Fibroblast of gingiva (primary cell): ENCODE measurements around the gene GRP.
"Not testable (repeated sequence)": the region's sequence is repeated elsewhere in the genome, so short reads cannot be mapped to it uniquely, and the experiment has no call there.

Experiments used
- DNase-seq: peaks from one replicate; pipeline ENCODE4 v3.0.0-alpha.2; 2011; ENCODE audit warnings: low read depth

Gene GRP

GRCh38 chr18:59229191-59229590 lies 9.2 kb downstream of the GRP start:
- no peak for DNase-seq

DNA sequence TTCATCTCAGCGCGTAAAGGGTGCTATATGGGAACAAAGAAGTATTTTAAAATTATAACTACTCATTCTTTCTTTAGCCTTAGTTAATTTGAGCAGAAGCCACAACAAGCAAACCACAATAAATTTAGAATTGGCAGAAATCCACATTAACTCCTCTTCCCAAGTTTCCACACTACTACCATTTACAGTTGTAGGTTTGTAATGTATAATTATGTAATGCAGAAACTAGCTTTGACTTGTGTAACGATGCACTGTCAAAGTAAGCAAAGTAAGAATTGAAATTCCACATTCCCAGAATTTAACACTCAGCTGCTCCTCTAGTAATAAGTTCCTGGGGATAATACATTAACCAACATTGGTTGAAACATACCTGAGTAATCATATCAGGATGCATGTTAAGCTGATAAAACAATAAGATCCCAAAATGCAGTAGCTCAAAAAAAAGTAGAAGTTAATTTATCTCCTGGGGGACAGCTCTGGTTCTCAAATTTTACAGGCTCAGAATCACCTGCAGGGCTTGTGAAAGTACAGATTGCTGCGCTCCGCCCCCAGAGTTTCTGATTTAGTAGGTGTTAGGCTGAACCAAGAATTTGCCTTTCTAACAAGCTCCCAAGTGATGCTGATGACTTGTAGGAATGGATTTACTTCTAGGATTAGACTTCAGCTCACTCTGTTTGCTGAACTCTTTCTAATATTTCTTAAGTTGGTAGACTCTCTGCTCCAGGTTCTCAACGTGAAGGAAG lies 9.9 kb downstream of the GRP start:
- no peak for DNase-seq

DNA sequence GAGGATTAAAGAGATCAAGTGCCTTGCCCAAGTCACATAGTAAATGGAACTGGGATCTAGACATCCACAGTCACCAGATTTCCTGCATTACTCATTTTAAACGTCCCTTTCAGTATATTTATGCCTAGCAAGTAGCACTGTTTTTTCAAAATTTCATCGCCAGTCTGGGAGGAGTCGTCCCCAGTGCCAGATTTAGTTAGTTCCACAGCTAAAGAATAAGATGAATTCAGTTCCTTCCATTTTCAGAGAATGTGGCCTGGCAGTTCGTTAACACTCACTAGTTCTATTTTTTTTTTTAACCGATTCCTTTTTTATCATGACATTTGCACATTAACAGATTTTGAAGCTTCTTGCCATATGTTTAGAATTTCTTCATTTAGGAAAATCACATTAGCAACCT lies 11.2 kb downstream of the GRP start:
- DNase-seq: no peak

GRCh38 chr18:59231877-59232276 lies 11.9 kb downstream of the GRP start:
- DNase-seq: no peak

GRCh38 chr18:59232309-59233016 lies 12.5 kb downstream of the GRP start:
- DNase-seq: no peak

- no peak for DNase-seq
These were observed 13.1 kb downstream of the GRP start for GRCh38 chr18:59233017-59233410.

GRCh38 chr18:59238385-59238784 lies 18.4 kb downstream of the GRP start:
- DNase-seq: no peak

DNA sequence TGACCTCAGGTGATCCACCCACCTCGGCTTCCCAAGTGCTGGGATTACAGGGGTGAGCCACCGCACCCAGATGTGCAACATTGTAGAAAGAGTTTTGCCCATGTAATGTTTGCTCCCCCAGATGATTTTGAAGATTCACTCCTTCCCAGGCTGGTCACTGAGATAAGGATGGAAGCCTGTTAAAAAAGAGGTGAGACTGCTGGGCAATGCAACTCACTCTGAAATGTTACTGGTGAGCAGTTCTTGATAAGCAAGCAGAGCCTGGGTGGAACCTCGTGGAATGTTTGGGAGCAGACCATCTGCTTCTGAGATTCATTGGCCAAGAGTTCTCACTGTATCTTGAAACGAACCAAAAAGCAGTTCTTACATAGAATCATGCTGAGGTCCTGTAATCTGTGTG lies 19.7 kb downstream of the GRP start:
- DNase-seq: no peak

GRCh38 chr18:59242906-59243305 lies 22.9 kb downstream of the GRP start:
- no peak for DNase-seq

DNA sequence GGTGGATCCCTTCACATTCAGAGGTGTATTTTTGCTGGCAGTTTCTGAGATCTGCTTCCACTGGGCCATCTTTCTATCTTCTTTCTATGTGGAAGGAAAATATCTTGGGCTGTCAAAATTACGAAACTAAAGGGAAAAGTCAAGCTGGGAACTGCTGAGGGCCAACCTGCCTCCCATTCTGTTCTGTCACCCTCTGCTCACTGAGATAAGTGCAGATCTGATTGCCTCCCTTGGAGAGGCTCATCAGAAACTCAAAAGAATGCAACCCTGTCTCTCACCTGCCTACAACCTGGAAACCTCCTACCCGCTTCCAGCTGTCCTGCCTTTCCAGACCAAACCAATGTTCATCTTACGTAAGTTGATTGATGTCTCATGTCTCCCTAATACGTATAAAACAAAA lies 26.8 kb downstream of the GRP start:
- no peak for DNase-seq

GRCh38 chr18:59249199-59249774 lies 29.3 kb downstream of the GRP start:
- DNase-seq: peak; percentile 85

DNA sequence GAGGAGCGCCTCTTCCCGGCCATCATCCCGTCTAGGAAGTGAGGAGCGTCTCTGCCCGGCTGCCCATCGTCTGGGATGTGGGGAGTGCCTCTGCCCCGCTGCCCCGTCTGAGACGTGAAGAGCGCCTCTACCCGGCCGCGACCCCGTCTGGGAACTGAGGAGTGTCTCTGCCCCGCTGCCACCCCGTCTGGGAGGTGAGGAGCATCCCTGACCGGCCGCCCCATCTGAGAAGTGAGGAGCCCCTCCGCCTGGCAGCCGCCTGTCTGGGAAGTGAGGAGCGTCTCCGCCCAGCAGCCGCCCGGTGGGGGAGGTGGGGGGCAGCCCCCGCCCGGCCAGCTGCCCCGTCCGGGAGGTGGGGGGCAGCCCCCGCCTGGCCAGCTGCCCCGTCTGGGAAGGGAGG lies 35.5 kb downstream of the GRP start:
- not testable (repeated sequence) for DNase-seq

GRCh38 chr18:59261842-59262241 lies 41.9 kb downstream of the GRP start:
- DNase-seq: not testable (repeated sequence)

DNA sequence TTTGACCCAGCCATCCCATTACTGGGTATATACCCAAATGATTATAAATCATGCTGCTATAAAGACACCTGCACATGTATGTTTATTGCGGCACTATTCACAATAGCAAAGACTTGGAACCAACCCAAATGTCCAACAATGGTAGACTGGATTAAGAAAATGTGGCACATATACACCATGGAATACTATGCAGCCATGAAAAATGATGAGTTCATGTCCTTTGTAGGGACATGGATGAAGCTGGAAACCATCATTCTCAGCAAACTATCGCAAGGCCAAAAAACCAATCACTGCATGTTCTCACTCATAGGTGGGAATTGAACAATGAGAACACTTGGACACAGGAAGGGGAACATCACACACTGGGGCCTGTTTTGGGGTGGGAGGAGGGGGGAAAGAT lies 42.3 kb downstream of the GRP start:
- DNase-seq: not testable (repeated sequence)

- no peak for DNase-seq
These were observed 43.7 kb downstream of the GRP start for GRCh38 chr18:59263661-59264060.

- DNase-seq: no peak
These were observed 44.2 kb downstream of the GRP start for GRCh38 chr18:59264121-59264571.

DNA sequence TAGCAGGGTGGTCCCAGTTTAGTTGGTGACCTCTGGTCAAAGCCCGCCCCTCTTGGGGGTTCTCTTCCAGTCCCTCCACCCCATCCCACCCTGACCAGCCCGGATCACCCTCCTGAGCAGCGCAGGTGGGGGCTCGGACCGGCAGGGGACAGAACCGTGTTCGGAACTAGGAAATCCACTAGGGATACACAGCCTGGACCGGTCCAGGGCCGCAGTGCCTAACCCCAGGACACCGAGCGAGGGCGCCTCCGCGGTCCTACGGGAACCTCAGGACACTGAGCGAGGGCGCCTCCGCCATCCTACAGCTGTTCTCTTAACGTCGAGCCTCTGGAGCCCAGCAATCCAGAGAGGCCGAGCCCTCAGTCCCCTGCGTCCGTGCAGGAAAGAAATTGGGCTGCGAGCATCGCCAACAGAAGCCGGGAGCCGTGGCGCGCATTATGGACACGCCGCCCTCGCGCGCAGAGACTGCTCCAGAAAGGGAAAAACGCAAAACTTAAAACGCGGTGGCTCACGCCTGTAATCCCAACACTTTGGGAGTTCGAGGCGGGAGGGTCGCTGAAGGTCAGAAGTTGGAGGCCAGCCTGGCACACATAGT lies 44.8 kb downstream of the GRP start:
- no peak for DNase-seq

- DNase-seq: no peak
These were observed 45.5 kb downstream of the GRP start for GRCh38 chr18:59265246-59265973.

GRCh38 chr18:59265974-59266369 lies 46.0 kb downstream of the GRP start:
- no peak for DNase-seq

DNA sequence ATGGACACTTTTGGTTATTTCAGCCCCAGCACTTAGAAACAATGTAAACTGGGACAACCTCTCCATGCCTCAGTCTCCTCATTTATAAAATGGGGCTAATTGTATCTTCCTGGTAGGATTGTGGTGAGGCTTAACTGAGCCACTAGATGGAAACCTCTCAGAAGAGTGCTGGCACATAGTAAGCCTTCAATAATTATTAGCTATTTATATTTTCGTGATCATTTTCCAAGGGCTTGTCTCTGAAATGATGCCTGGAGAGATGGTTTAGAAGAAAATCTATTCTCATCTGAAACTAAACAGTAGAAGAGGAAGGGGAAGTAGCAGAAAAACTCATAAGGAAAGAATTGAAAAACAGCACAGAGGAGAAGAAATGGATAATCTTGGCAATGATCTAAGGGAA lies 46.5 kb downstream of the GRP start:
- no peak for DNase-seq

GRCh38 chr18:59266886-59267502 lies 47.0 kb downstream of the GRP start:
- DNase-seq: no peak
